PC-3 (cell line): Measurements from ENCODE around the gene TSEN15. TPM values are rescaled to one million over a fixed set of nuclear protein-coding genes. Genes with fewer than 3 reads are reported as not detected.
A peak's percentile ranks its signal among the peaks of the same experiment; 100 is the strongest.

Source experiments
- ATAC-seq: fragments of 200-7000 bp; cut with Tn5 transposase; 2 replicates; pipeline ENCODE4 v1.9.1; 2020; ENCODE audit warnings: mild to moderate bottlenecking, moderate library complexity
- BruUV-seq: library from RNA; stranded (reverse); fragments of 400-500 nt; replicated peaks from 2 replicates; lab custom pipeline; 2021; lab: Mats Ljungman, UMichigan
- CTCF ChIA-PET: fragments of 300-600 bp; sonication (Branson Sonifier 250); formaldehyde crosslinking; loops from one replicate; lab custom pipeline; 2022; ENCODE audit warnings: antibody characterized with exemption; lab: Charles Lee
- POLR2A ChIA-PET: fragments of 300-600 bp; sonication (Branson Sonifier 250); formaldehyde crosslinking; loops from one replicate; lab custom pipeline; 2022; ENCODE audit warnings: antibody characterized with exemption; ENCODE audit not compliant: unreplicated experiment; lab: Charles Lee
- DNase-seq: peaks from one replicate; pipeline ENCODE4 v3.0.0-alpha.2; 2015
- H2AFZ ChIP-seq: fragments of 300-600 bp; sonication (generic); 2 replicates; pipeline ENCODE4 v1.6.0; 2016; ENCODE audit warnings: antibody characterized with exemption, low read length
- H3F3A ChIP-seq: fragments of 300-600 bp; sonication (generic); one replicate; pipeline ENCODE4 v1.6.0; 2017; ENCODE audit warnings: antibody characterized with exemption, low read length, control low read depth, mild to moderate bottlenecking; ENCODE audit not compliant: unreplicated experiment
- H3K27ac ChIP-seq: fragments of 300-600 bp; sonication (generic); 2 replicates; pipeline ENCODE4 v1.5.1; 2016; ENCODE audit warnings: mild to moderate bottlenecking, low read length
- H3K27me3 ChIP-seq: fragments of 300-600 bp; sonication (generic); 2 replicates; pipeline ENCODE4 v1.6.1; 2016; ENCODE audit warnings: low read length, mixed read lengths
- H3K36me3 ChIP-seq: fragments of 300-600 bp; sonication (generic); 2 replicates; pipeline ENCODE4 v1.6.1; 2016; ENCODE audit warnings: low read depth, mixed run types, low read length, mixed read lengths
- H3K4me1 ChIP-seq: fragments of 300-600 bp; sonication (generic); 2 replicates; pipeline ENCODE4 v1.5.1; 2016; ENCODE audit warnings: low read length; ENCODE audit not compliant: insufficient read depth
- H3K4me2 ChIP-seq: fragments of 300-600 bp; sonication (generic); 2 replicates; pipeline ENCODE4 v1.6.0; 2016; ENCODE audit warnings: low read length
- H3K4me3 ChIP-seq: fragments of 300-600 bp; sonication (generic); 2 replicates; pipeline ENCODE4 v1.5.1; 2016; ENCODE audit warnings: mild to moderate bottlenecking, low read length, mixed read lengths
- H3K79me2 ChIP-seq: fragments of 300-600 bp; sonication (generic); 2 replicates; pipeline ENCODE4 v1.6.1; 2017; ENCODE audit warnings: low read length, mixed read lengths
- H3K9ac ChIP-seq: fragments of 300-600 bp; sonication (generic); 2 replicates; pipeline ENCODE4 v1.6.0; 2016; ENCODE audit warnings: mild to moderate bottlenecking, low read length
- H3K9me2 ChIP-seq: fragments of 300-600 bp; sonication (generic); replicated peaks from 2 replicates; pipeline ENCODE4 v1.6.1; 2016; ENCODE audit warnings: mixed run types, low read length, mixed read lengths
- H3K9me3 ChIP-seq: fragments of 300-600 bp; sonication (generic); 2 replicates; pipeline ENCODE4 v1.6.1; 2016; ENCODE audit warnings: low read length, mixed read lengths
- H4K20me1 ChIP-seq: fragments of 300-600 bp; sonication (generic); 2 replicates; pipeline ENCODE4 v1.6.1; 2016; ENCODE audit warnings: low read length, mixed read lengths
- EZH2 ChIP-seq: fragments of 300-600 bp; sonication (generic); IDR thresholded peaks from one replicate; pipeline ENCODE4 v1.6.1; 2017; ENCODE audit warnings: antibody characterized with exemption, mild to moderate bottlenecking, low read length; ENCODE audit not compliant: unreplicated experiment
- EZH2phosphoT487 ChIP-seq: fragments of 300-600 bp; sonication (generic); IDR thresholded peaks from 2 replicates; pipeline ENCODE4 v1.6.1; 2018; ENCODE audit warnings: mild to moderate bottlenecking, antibody characterized with exemption, low read length, borderline replicate concordance
- intact Hi-C: fragments of 100-400 bp; cut with micrococcal nuclease; formaldehyde crosslinking; loops from 2 replicates; pipeline ENCODE4 v1.9.0; 2023
- total RNA-seq: library from RNA; depleted of rRNA; stranded (reverse); fragments of >200 nt; gene quantifications from 2 replicates; pipeline ENCODE4 v1.2.3, GENCODE V29; 2014
- TF ChIP-seq, protein P1 (sequence below): fragments of 300-600 bp; sonication (generic); conservative IDR thresholded peaks from 2 replicates; pipeline ENCODE4 v1.5.1; 2017; ENCODE audit warnings: antibody characterized with exemption, low read depth, mild to moderate bottlenecking, low read length

The TSEN15 gene
- total RNA-seq, 1 experiment from 2014 or later = 29.7 TPM

DNA sequence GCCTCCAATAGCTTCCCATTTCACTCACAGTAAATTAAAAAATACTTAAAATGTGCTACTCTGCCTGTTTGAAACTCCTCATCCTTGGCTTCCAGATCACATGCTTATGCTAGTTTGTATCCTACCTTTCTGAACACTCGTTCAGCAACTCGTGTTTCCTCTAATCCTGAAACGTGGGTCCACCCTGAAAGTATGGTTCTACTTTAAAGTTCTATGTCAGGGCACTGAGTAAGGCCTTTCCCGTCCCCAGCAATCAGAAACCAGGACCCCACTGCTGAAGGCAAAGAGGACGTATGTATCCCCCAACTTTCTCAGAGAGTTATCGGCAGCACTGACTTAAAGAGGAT, 419 bp upstream of the TSEN15 start:
- Histone ChIP-seq H3K4me1 (peaks cover 18% of the 10 kb centered on the region), H3K9me2 (no peaks in the 10 kb centered on the region), H3K4me3 (peak overlapping the region; percentile 87), H4K20me1 (no peaks in the 10 kb centered on the region), H2AFZ (peak overlapping the region; percentile 93), H3K9me3 (no peaks in the 10 kb centered on the region), H3K36me3 (no peaks in the 10 kb centered on the region), H3K4me2 (peak overlapping the region; percentile 95), H3K27ac (peak overlapping the region; percentile 60), H3F3A (no peaks in the 10 kb centered on the region), H3K27me3 (no peaks in the 10 kb centered on the region), H3K79me2 (peaks cover 29% of the 10 kb centered on the region), H3K9ac (peak overlapping the region; percentile 89)
- TF ChIP-seq, protein P1, sequence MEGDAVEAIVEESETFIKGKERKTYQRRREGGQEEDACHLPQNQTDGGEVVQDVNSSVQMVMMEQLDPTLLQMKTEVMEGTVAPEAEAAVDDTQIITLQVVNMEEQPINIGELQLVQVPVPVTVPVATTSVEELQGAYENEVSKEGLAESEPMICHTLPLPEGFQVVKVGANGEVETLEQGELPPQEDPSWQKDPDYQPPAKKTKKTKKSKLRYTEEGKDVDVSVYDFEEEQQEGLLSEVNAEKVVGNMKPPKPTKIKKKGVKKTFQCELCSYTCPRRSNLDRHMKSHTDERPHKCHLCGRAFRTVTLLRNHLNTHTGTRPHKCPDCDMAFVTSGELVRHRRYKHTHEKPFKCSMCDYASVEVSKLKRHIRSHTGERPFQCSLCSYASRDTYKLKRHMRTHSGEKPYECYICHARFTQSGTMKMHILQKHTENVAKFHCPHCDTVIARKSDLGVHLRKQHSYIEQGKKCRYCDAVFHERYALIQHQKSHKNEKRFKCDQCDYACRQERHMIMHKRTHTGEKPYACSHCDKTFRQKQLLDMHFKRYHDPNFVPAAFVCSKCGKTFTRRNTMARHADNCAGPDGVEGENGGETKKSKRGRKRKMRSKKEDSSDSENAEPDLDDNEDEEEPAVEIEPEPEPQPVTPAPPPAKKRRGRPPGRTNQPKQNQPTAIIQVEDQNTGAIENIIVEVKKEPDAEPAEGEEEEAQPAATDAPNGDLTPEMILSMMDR = no peak
- TF ChIP-seq EZH2phosphoT487 = no peak
- no peak for TF ChIP-seq EZH2
- CTCF ChIA-PET = no interaction called here
- ATAC-seq (peak; percentile 12; the same call in 1 of the 2 replicates), DNase-seq (no peak)
- POLR2A ChIA-PET = interaction anchor here (0.6 kb wide), 1 partner anchor 229 kb away, joined by 9 read pairs; no protein-coding TSS in a partner anchor
- intact Hi-C loops = no loop called here
- TSS peak; percentile 97 for BruUV-seq

DNA sequence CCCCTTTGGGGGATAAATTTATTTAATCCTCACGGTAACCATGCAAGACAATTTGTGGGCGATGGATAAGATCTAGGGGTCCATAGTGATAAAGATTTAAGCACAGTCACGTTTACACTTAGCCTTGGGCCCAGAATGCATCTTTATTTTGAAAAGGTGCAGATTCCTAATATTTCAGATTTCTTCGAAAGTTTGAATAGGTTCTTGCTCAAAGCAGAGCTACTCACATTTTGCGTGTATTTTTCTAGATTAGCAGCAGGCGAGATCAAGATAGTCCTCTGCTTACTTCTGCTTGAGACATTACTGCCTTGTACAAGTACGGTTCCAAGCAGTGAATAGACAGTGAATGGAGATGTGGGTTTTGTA, 647 bp downstream of the TSEN15 start:
- Histone ChIP-seq H3K4me2 (peak overlapping the region; percentile 95), H4K20me1 (no peaks in the 10 kb centered on the region), H3K9me2 (no peaks in the 10 kb centered on the region), H3F3A (peaks cover 6% of the 10 kb centered on the region), H3K4me3 (peak overlapping the region; percentile 87), H3K27me3 (no peaks in the 10 kb centered on the region), H3K79me2 (peaks cover 29% of the 10 kb centered on the region), H3K9ac (peak overlapping the region; percentile 89), H3K4me1 (peaks cover 26% of the 10 kb centered on the region), H3K9me3 (no peaks in the 10 kb centered on the region), H2AFZ (peak overlapping the region; percentile 93), H3K36me3 (no peaks in the 10 kb centered on the region), H3K27ac (peak overlapping the region; percentile 60)
- DNase-seq = no peak
- TF ChIP-seq EZH2 = no peak
- TF ChIP-seq EZH2phosphoT487 = no peak
- TF ChIP-seq, protein P1 = no peak
- POLR2A ChIA-PET = interaction anchor here (0.6 kb wide), 1 partner anchor 415 kb away, joined by 3 read pairs; no protein-coding TSS in a partner anchor
- ATAC-seq = no peak
- intact Hi-C loops = no loop called here
- no TSS peak for BruUV-seq
- CTCF ChIA-PET = no interaction called here

DNA sequence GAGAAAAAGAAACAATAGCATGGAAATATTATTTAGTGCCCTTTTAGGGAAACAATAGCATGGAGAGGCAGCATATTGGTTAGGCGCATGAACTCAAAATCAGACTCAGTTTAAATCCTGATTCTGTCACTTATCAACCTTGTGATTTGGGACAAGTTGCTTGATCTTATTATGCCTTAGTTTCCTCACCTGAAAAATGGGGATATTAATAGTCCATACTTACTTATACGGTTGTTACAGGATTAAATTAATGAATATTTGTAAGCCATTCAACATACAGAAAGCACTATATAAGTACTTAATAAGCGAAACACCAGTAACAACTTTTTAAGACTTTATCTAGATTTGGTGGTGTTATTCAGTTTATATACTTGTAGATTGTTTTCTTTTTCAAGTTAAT, 1.2 kb downstream of the TSEN15 start:
- no TSS peak for BruUV-seq
- Histone ChIP-seq H4K20me1 (no peaks in the 10 kb centered on the region), H3K27ac (no peak overlapping the region), H3K4me2 (peak overlapping the region; percentile 95), H3K27me3 (no peaks in the 10 kb centered on the region), H2AFZ (no peak overlapping the region), H3K4me3 (peak overlapping the region; percentile 87), H3K4me1 (peaks cover 30% of the 10 kb centered on the region), H3K79me2 (peaks cover 33% of the 10 kb centered on the region), H3K9ac (peak overlapping the region; percentile 89), H3K9me2 (no peaks in the 10 kb centered on the region), H3F3A (peaks cover 6% of the 10 kb centered on the region), H3K36me3 (no peaks in the 10 kb centered on the region), H3K9me3 (no peaks in the 10 kb centered on the region)
- no peak for ATAC-seq
- intact Hi-C loops = no loop called here
- POLR2A ChIA-PET = interaction anchor here (0.6 kb wide), 1 partner anchor 416 kb away, joined by 3 read pairs; no protein-coding TSS in a partner anchor
- TF ChIP-seq, protein P1 = no peak
- TF ChIP-seq EZH2 (no peak), EZH2phosphoT487 (no peak)
- no peak for DNase-seq
- CTCF ChIA-PET = no interaction called here
